HG03066 (cell line): ENCODE measurements around the gene TMED7.

ENCODE experiments used
- ATAC-seq: cut with Tn5 transposase; IDR thresholded peaks from one replicate; pipeline ENCODE4 v1.9.1; 2021; ENCODE audit warnings: low read depth; ENCODE audit not compliant: unreplicated experiment

TMED7 gene

DNA sequence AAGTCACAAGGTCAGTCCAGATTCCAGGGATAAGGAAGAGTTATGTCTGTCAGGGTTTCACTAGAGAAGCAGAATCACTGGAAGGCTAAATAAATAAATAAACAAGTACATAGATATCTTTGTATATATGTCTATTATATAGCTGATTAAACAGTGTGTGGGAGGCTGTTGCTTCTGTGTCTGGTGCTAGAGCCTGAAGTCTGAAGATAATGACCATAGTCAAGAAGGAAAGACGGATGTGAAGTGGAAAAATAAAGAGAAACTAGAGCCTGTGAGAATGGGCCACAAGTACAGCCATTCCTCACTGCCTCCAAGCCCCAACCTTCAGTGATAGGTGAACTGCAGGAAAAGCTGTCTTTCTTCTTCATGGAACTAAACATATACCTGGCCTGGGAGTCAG lies 4.1 kb upstream of the TMED7 start:
- ATAC-seq = no peak

DNA sequence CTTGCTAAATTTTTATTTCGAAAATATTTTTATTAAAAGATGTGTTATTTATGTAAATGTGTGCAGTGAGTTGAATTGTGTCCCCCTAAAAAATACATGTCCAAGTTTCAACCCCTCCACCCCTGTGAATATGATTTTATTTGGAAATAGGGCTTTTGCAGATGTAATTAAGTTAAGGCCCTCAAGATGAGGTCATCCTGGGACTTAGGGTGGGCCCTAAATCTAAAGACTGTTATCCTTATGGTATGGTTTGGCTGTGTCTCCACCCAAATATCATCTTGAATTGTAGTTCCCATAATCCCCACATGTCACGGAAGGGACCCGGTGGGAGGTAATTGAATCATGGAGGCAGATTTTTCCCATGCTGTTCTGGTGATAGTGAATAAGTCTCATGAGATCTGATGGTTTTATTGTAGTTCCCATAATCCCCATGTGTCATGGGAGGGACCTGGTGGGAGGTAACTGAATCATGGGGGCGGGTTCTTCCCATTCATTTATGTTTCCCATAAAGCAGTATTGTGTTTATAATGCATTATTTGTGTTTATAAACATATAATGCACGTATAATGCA lies 1.5 kb upstream of the TMED7 start:
- ATAC-seq = no peak

DNA sequence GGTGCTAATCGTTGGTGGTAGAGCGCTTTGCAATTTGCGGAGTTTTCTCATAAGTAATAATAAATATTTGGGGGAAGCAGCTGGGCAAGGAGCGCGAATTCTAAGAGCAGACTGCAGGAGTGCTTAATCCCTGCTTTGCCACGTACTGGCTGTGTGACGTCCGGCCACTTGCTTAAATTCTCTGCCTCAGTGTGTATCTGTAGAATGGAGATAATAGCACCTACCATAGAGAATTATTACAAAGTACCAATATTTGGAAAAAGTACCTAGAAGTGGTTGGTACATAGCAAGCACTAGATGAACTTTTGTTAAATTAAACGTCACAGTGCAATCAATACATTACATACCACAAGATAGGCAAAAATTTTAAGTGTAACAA lies 598 bp upstream of the TMED7 start:
- peak; percentile 32 for ATAC-seq

DNA sequence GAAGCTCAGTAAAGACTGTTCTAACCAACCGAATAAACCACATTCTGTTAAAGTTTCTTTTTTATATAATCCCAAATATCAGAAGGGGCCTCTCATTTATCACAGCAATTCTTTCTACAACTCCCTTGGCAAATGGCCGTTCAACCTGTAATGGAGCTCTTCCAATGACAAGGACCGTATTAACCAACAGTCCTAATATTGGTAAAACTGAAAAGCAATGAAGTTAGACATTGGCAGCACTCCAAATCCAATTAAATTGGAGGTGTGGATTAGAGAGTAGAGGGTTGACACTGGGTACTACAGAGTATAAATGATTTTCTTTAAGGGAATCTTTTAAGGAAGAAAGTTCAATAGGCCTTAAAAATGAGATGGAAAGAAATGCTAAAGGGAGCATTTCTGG lies 842 bp downstream of the TMED7 start:
- no peak for ATAC-seq

DNA sequence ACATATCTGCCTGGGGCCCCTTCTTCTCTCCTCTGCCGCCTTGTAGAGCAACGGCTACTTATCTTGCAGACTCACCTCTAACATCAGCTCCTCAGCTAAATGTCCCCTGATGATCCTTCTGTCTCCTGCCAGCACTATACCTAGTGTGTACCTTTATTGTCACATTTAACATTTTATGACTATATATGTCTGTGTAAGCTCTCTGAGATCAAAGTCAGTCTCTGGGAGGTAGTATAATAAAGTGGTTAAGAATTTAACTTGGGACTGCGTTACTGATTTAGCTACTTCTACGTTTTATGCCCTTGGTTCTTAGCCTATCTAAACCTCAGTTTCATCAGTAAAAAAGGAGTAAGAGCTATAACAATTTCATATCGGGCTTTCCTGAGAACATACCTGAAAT lies 2.2 kb downstream of the TMED7 start:
- ATAC-seq = no peak

DNA sequence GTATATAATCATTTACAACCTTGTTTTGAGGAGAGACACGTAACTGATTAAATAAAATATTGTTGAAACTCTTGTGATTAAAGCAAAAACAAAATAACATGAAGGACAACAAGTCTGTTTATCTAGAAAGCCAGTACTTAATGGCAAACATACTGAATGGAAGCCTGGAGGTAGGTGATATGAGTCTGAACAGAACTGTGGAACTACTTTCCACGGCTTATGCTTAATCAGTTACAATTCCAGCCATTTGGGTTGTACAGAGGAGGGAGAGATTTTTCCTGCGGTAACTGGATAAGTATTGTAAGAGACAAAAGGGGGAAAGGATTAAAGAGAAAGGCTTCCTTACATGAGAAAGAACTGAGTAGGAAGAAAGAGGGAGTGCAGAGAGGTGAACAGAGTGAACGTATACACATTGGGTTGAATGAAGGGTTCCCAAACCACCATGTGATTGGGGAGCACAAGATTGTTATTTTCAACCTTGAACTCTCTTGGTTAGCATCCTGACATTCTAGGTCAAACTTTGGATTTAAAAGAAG lies 4.4 kb downstream of the TMED7 start:
- no peak for ATAC-seq

DNA sequence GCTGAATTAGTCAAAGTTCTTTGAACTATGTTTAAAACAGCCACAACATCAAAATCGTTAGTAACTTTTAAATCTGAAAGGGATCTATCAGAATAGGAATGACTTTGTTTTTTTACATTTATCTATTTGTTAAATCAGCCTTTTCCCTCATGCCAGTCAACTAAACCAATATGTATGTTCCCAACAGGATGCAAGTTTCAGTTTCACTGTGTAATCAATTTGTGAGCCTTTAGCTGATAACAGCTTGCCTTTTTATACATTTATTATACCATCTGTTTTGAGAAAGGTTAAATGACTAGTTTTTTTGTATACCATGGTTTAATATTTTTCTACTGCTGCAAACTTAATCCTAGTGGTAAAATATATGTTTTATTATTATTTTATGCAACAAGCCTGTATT lies 8.9 kb downstream of the TMED7 start:
- no peak for ATAC-seq

DNA sequence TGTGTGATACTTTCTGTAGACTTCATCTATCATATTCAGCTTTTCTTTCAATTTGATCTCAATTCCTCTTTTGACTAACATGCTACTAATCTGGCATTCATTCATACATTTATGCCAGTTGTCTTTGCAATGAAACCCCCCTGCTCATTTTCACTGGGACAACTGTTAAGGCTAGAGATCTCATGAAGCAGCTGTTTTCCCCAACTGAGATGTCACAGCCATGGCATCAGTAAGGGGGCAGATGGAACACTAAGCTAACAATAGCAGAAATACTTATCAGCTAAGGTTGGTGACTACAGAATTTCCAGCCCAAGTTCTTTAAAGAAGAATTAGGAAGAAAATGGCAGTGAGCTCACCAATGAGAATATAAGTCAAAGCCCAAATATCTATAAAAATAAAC lies 9.4 kb downstream of the TMED7 start:
- ATAC-seq = no peak

DNA sequence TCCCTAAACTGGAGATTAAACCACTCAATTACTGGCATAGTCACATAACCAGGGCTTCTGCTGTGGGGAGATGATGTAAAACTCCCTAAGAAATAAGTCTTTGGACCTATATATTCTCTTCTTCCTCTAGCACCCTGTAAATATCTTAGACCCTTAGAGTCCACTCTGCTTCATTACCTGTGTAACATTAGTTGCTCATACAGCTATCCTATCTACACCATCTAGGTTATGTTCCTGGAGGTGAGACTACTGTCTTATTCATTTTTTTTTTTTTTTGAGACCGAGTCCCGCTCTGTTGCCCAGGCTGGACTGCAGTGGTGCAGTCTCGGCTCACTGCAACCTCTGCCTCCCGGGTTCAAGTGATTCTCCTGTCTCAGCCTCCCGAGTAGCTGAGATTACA lies 14.0 kb downstream of the TMED7 start:
- ATAC-seq = no peak

DNA sequence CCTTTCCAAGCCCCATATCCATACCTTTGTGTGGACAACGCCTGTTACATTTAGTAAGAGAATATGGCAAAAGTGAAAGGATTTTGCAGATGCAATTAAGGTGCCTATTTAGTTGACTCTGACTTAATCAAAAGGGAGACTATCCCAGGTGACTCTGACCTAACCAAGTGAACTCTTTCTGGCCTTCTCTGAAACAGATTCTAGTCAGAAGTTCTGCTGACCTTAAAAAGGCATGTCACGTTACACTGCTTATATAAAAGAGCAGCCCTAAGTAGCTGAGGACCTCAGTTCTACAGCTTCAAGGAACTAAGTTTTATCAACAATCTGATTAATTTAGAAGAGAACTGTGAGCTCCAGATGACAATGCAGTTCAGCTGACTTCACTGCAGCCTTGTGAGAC lies 17.9 kb downstream of the TMED7 start:
- ATAC-seq = no peak

DNA sequence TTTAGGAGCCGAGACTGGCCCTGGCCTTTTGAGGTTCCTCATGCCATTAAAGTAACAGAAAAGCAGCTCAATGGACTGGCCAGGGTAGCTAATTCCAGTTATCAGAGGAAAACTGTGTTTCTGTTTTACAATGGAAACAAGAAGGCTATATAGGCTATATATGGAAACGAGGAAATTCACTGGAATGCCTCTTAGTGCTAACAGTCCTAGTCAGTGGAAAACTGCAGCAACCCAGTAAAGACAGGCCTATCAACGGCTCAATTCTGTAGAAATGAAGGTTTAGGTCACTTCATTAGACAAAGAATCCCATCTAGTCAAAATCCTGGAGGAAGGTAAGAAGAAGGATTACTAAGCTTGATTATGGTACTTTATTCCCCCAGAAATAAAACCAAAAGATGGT lies 20.4 kb downstream of the TMED7 start:
- no peak for ATAC-seq

DNA sequence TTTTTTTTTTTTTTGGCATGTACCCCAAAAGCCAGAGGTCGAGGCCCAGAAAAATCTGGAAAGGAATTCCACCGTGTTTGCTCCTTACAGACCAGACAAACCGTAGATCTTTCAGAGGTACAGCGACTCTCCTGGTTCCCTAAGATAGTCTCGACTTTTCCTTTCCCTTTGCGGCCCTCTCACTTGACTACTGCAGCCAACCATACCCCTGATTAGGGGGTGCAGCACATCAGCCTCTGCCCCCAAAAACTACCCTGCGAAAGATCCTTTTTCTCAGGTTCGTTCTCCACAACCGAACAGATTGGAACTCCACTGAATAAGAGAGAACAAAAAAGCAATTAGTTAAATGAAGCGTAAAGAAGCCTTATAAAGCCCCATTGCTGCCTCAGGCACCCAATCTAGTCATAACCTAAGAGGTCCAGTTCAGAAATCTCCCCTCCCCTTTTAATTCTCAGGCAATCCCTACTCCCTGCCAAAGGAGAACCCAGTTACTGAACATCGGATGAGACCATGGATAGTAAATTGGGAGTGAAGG lies 23.2 kb downstream of the TMED7 start:
- ATAC-seq = peak; percentile 3

DNA sequence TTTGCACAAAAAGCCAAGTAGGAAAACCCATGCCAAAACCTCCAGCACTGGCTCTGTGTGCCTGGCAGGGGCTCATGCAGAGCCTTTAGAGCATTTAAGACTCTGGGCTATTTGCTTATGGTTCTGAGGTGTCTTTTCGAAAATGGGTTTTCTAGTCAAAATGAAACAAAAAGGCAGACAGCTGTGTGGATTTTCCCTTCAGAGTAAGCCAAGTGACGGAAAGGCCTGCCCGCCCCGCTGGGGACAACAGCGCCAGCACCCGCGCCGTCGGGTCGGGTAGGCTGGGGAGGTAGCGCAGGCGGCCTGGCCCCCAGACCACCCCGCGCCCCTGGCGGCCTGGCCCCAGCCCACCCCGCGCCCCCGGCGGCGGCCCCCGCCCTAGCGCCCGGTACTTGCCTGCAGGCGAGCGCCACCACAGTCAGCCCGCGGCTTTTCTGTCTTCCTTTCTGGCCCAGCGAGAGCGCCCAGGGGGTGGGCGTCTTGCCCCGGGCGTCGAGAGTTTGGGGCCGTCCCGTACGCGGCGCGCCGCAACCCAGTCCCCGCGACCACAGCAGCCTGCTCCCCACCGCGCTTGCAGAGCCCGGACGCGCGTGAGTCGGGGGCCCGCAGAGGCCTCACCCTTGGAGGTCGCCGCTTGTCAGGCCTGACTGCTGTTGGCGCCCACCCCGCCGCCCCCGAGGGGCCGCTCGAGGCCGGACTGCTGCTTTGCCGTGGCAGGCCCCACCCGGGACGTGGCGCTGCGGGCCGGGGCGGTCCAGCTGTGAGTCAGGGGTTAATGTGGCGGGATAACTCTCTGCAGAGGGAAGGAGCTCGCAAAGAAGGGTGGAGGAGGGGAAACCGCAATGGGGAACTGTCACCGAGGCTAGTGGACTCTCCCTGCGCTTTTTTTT lies 23.9 kb downstream of the TMED7 start, which contains the start of gene TICAM2:
TICAM2 (minus strand) TSS at position 779 of the 890 bp plus-strand sequence. CDS start 21,223 bp downstream, outside the sequence.
- peak; percentile 71 for ATAC-seq

DNA sequence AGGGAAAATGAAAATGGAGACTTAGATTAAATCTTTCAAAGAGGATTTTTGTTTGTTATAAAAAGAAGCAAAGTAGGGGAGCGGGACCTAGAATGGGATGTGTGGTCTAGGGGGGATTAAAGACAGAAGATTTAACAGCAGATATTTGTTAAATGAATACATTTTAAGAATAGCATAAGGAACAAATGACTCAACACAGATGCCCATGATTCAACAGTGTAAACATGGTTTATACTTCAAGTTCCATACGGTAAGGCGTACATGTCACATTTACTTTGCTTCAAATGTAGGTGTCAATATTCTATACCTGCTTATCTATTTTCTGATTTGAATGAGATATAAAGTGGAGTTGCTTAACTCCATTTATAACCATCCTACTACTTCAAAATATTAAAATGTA lies 25.1 kb downstream of the TMED7 start:
- ATAC-seq = no peak

DNA sequence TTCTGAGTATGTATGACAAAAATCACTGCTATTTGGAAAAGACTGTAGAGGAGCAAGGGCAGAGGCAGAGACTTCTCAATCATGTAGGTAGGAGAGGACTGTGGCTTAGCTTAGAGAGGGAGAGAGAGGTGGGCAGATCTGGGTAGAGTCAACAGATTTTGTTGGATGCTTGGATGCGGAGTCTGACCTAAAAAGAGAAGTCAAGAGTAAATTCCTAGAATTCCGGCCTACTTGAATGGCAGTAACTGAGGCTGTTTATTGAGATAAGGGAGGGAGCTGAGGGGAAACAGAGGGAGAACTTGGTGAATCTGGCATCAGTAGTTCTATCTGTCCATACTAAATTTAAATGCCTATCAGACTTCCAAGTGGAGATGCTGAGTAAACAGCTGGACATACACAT lies 25.9 kb downstream of the TMED7 start:
- ATAC-seq = no peak

DNA sequence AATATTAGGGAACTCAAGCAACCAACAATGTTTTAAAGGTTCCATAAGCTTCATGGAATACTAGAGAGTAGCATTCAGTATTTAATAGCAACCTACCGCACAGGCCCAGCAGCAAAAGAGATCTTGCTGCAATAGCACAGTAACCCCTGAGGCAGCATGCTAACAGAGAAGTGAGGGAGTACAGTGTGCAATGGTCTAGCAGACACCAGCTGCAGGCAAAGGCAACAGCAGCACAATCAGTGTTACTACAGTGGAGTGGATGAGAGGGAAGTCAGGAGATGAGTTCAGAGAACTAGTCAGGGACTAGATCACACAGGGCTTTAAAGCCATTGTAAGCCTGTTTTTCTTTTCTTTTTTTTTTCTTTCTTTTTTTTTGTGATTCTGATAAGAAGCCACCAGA lies 26.3 kb downstream of the TMED7 start:
- ATAC-seq = peak; percentile 28

DNA sequence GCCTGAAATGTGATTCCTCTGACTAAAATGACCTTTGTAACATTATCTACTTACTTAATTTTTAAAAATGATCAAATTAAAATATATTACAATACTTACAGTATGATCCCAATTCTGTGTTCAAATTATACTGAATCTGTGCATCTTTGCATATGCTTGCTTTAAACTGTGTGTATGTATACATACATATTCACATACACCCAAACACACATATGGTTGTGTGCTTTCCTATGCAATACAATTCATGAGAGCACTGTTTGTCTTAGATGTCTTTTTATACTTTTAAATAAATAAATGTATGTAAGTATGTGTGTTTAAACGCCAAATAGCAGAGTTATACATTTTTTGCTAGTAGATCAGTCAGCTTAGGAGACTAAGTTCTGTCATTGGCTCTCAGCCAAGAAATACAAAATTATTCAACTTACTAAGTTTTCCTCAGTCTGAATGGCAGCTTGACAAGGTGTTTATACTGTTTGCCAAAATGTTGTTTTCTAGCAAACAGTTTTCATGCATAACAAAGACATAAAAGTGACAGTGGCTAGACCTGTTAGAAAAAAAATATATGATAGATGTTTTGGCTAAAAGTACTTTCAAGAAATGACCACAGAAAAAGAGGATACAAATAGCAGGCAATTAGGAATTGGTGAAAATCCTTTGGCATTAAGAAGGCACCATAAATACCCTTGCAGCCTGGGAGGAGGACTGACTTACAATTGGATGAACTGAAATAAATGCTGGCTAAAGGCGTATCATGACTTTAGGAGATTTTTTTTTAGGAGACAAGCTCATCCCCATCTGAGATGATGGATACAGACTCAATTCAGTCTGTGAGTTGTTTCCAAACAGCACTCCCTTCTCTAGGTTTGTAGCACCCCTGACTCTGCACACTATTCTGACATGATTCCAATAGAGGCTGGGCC lies 31.4 kb downstream of the TMED7 start:
- ATAC-seq = no peak

DNA sequence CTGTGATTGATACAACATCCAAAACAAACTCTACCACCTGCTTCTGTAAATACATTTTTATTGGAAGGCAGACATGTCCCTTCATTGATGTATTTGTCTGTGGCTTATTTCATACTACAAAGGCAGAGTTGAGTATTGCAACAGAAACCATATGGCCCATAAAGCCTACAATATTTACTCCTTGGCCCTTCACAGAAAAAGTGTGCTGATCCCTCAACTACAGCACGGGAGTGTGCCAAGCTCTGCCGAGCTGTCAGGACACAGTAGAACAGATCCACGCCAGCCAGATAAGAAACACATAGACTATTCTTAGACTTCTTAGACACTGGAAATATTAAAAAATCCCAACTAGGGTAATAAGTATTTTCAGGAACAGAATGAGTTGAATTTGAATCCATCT lies 36.8 kb downstream of the TMED7 start:
- ATAC-seq = no peak

DNA sequence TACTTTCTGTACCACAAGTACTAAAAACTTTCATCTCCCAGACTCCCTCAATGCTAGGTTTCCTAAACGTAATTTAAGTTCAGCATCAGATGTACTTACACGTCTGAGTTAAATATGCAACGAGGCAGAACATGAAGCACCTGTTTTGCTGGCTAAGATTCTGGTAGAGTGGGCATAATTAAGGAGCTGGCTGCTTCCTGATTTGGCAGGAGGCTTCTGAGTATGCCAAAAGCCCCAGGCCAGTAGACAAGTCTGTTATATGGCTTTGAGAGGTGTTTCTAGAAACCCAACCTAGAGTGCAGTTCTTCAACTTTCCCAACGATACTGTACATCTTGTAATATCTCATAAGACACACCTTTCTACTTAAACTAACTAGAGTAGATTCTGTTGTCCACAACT lies 37.2 kb downstream of the TMED7 start:
- no peak for ATAC-seq

DNA sequence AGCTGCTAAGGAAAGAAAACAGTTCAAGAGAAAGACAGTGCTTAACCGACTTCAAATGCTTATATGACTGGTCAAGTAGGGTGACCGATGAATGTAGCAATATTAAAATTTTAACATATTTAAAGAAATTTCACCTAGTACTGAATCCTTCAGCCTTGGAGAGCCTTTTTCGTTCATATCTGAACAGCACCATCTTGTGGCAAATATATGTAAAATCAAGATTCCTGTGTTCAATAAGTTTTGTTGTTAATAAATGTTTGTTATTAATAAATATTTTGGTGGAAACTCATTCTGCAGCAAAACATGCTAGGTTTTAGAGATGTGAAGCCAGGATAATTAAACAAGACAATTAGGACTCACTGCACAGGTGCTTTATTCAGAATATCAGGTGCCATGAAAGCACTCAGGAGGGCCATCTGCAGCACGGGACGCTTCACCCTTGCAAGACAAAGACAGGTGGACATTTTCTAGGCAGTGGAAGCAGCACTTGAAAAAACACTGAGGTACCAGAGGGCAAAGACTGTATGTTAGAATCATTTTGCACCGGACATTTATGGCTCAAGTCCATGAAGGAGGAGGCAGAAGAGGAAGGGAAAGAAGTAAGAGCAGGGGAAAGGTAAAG lies 39.2 kb downstream of the TMED7 start:
- no peak for ATAC-seq
